Measurements from ENCODE around the gene VPS8. TPM values are rescaled to one million over a fixed set of nuclear protein-coding genes. Genes with fewer than 3 reads are reported as not detected.

VPS8 gene
- total RNA-seq, 2 donors from 2014 or later, result 22.7 to 23.0 TPM

DNA sequence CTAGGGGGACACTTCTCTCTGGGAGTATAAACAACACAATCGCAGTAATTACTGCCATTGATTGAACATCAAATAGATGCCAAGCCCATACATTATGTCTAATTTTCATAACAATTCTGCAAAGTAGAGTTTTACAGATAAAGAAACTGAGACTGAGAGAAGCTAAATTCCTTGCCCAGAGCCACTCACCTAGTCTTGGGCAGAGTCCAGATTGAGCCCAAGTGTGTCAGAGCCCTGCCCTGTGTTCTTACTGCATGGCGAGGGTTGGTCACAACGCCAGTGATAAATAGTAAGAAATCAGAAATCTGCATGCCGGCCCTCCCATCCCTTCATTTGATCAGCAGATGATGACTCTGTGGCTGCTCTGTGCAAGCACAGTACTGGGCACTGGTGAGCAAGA lies 234.6 kb downstream of the VPS8 start:
- H3K27ac ChIP-seq, result no peak overlapping the region
- no peak for DNase-seq (ENCODE audit: low spot score)

DNA sequence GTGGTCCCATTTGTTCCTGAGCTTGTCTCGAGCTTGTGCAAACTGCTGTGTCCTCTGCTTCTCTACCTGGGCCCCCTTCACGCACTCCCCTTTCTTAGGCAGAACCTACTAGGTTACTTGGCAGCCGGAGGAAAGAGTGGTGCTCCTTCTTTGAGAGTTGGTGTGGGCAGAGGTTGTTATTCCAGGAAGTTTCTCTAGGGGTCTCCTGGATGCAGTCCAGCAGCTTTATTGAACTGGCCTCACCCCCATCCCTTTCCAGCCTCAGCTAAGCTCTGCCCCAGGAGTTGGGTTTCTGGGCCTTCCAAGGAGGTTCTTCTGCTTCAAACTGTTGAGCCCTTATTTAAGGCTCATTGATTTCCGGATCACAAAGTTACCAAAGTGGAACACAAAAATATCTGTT lies 237.7 kb downstream of the VPS8 start:
- H3K36me3 ChIP-seq, result peaks cover 39% of the 10 kb centered on the region
- TF ChIP-seq, protein P1, sequence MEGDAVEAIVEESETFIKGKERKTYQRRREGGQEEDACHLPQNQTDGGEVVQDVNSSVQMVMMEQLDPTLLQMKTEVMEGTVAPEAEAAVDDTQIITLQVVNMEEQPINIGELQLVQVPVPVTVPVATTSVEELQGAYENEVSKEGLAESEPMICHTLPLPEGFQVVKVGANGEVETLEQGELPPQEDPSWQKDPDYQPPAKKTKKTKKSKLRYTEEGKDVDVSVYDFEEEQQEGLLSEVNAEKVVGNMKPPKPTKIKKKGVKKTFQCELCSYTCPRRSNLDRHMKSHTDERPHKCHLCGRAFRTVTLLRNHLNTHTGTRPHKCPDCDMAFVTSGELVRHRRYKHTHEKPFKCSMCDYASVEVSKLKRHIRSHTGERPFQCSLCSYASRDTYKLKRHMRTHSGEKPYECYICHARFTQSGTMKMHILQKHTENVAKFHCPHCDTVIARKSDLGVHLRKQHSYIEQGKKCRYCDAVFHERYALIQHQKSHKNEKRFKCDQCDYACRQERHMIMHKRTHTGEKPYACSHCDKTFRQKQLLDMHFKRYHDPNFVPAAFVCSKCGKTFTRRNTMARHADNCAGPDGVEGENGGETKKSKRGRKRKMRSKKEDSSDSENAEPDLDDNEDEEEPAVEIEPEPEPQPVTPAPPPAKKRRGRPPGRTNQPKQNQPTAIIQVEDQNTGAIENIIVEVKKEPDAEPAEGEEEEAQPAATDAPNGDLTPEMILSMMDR (IDR thresholded peaks at IDR 0.05), result no peak

More for the DNA sequence above, 234.6 kb downstream of the VPS8 start:
- H3K27me3 ChIP-seq, result no peaks in the 10 kb centered on the region
- H3K4me1 ChIP-seq, result peaks cover 0 to 17% of the 10 kb centered on the region in 2 donors
- H3K9me3 ChIP-seq, result no peaks in the 10 kb centered on the region
- TF ChIP-seq, protein P1 (IDR thresholded peaks at IDR 0.05), result no peak
- H3K4me3 ChIP-seq, result no peak overlapping the region
- peaks cover 20% of the 10 kb centered on the region for H3K36me3 ChIP-seq

DNA sequence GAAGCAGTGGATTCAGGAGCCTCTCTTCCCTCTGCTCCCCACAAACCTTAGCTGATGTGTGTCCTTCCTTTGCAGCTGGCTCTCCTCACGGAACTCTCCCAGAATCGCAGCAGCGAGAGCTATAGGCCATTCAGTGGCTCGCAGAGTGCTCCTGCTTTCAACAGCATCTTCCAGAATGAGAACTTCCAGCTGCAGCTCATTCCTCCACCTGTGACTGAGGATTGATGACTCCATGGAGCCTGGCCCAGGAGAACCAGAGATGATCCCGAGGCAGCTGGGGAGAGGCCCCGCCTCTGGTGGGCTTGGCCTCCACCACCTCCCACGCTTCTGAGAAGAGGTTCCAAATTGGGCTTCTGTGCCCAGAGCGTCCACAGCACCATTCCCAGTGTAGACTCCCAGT lies 239.8 kb downstream of the VPS8 start:
- TF ChIP-seq, protein P1 (IDR thresholded peaks at IDR 0.05), result no peak
- Histone ChIP-seq H3K27ac (no peak overlapping the region), H3K9me3 (peaks cover 0 to 5% of the 10 kb centered on the region in 2 donors), H3K4me3 (no peak overlapping the region), H3K36me3 (peaks cover 39% of the 10 kb centered on the region), H3K27me3 (no peaks in the 10 kb centered on the region), H3K4me1 (no peaks in the 10 kb centered on the region)
- DNase-seq (ENCODE audit: low spot score), result no peak

More for the DNA sequence above, 237.7 kb downstream of the VPS8 start:
- Histone ChIP-seq H3K27me3 (no peaks in the 10 kb centered on the region), H3K4me3 (no peak overlapping the region), H3K27ac (no peak overlapping the region), H3K9me3 (no peaks in the 10 kb centered on the region), H3K4me1 (peaks cover 0 to 16% of the 10 kb centered on the region in 2 donors)
- no peak for DNase-seq (ENCODE audit: low spot score)

DNA sequence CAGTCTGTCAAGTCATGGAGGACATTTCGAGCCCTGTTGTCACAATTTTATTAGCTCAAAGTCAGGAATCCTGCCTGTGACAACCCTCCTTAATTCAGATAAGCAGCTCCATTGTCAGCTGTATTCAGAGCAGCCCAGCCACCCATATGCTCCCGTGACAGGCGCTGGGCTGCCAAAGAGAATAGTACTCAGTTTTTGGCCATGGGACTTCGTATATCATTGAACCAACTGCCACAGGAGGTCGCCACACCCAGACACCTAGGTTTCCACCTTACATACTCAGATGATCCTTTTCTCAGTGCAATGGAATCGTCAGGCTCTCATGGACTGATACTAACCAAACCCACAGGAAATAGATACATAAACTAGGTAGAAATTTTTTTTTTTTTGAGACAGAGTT lies 240.7 kb downstream of the VPS8 start:
- no peak overlapping the region for H3K4me3 ChIP-seq
- H3K27ac ChIP-seq, result no peak overlapping the region
- no peaks in the 10 kb centered on the region for H3K4me1 ChIP-seq
- DNase-seq (ENCODE audit: low spot score), result no peak
- H3K27me3 ChIP-seq, result no peaks in the 10 kb centered on the region
- peaks cover 0 to 13% of the 10 kb centered on the region in 2 donors for H3K9me3 ChIP-seq
- TF ChIP-seq, protein P1 (IDR thresholded peaks at IDR 0.05), result no peak
- peaks cover 39% of the 10 kb centered on the region for H3K36me3 ChIP-seq

DNA sequence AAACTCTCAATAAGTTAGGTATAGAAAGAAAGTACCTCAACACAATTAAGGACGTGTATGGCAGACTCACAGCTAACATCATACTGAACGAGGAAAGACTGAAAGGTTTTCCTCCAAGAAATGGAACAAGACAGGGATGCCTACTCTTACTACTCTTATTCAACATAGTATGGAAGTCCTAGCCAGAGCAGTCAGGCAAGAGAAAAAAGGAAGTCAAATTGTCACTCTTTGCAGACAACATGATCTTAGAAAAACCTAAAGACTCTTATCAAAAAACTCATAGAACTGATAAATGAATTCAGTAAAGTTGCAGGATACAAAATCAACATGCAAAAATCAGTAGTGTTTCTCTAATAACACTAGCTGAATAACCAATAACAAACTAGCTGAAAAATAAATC lies 244.9 kb downstream of the VPS8 start:
- no peak overlapping the region for H3K27ac ChIP-seq
- H3K27me3 ChIP-seq, result no peaks in the 10 kb centered on the region
- peaks cover 0 to 21% of the 10 kb centered on the region in 2 donors for H3K9me3 ChIP-seq
- H3K4me3 ChIP-seq, result no peak overlapping the region
- TF ChIP-seq, protein P1 (IDR thresholded peaks at IDR 0.05), result no peak
- no peak for DNase-seq (ENCODE audit: low spot score)
- peaks cover 16% of the 10 kb centered on the region for H3K36me3 ChIP-seq
- H3K4me1 ChIP-seq, result no peaks in the 10 kb centered on the region

DNA sequence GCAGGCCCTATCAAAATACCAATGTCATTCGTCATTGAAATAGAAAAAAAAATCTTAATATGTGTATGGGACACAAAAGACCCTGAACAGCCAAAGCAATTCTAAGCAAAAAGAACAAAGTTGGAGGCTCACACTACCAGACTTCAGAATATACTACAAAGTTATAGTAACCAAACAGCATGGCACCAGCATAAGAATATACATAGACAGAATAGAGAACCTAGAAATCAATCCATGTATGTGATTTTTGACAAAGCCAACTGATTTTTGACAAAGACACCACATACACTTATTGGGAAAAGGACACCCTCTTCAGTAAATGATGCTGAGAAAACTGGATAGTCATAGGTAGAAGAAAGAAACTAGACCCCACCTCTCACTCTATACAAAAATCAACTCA lies 245.9 kb downstream of the VPS8 start:
- TF ChIP-seq, protein P1 (IDR thresholded peaks at IDR 0.05), result no peak

More for the DNA sequence above, 245.9 kb downstream of the VPS8 start:
- Histone ChIP-seq H3K27me3 (no peaks in the 10 kb centered on the region), H3K9me3 (peaks cover 0 to 21% of the 10 kb centered on the region in 2 donors), H3K4me3 (no peak overlapping the region), H3K27ac (no peak overlapping the region), H3K4me1 (no peaks in the 10 kb centered on the region), H3K36me3 (peaks cover 7% of the 10 kb centered on the region)
- DNase-seq (ENCODE audit: low spot score), result no peak

All from right atrium auricular region (tissue), 2 donors.